Motor neuron (in vitro differentiated cells): ENCODE data around the gene SUGCT. TPM values are rescaled to one million over a fixed set of nuclear protein-coding genes. Genes with fewer than 3 reads are reported as not detected.

ENCODE experiments used
- ATAC-seq, 8 experiments: fragments of 200-7000 bp; cut with Tn5 transposase; replicated peaks in 6 of 8; 2 replicates each; pipeline ENCODE4 v1.8.0; 2021; ENCODE audit warnings: mild to moderate bottlenecking in 8 of 8, moderate library complexity in 8 of 8
- H3K27ac ChIP-seq, 2 donors: fragments of 250-450 bp; sonication (Bioruptor Pico); 2 replicates each; pipeline ENCODE4 v1.9.0; 2021; ENCODE audit warnings: antibody characterized with exemption in 2 of 2, mild to moderate bottlenecking in 2 of 2, moderate library complexity in 1 of 2
- H3K4me1 ChIP-seq, 2 donors: fragments of 250-450 bp; sonication (Bioruptor Pico); replicated peaks in 1 of 2; 2 replicates each; pipeline ENCODE4 v1.6.1; 2021; ENCODE audit warnings: antibody characterized with exemption in 2 of 2, mild to moderate bottlenecking in 2 of 2, moderate library complexity in 1 of 2
- H3K4me3 ChIP-seq, 5 donors: fragments of 250-450 bp; sonication (Bioruptor Pico); 2 replicates each; pipeline ENCODE4 v1.9.0; 2021; ENCODE audit warnings: antibody characterized with exemption in 5 of 5, mild to moderate bottlenecking in 5 of 5, moderate library complexity in 4 of 5
- WGBS, 10 experiments: fragments of 450-650 bp; shearing (Covaris generic); methylation state at CpG; one replicate each; pipeline ENCODE4 v1.0.0; 2022; 5-methylcytosine and 5-hydroxymethylcytosine counted together
- in situ Hi-C, 9 experiments: fragments of 400-800 bp; cut with MboI; loops; one replicate each; pipeline ENCODE4 v1.15.0; 2021; ENCODE audit warnings: low sequenced_read_pairs in 9 of 9, low pct_unique_long_range_greater_than_20kb in 2 of 9; ENCODE audit not compliant: unreplicated experiment in 9 of 9
- total RNA-seq, 8 experiments: library from RNA; unstranded; fragments of 300-600 nt; gene quantifications; 2 replicates each; pipeline versions ENCODE4 v1.2.3 to v1.2.4, GENCODE V29; 2022

The SUGCT gene
- total RNA-seq, 8 experiments from 2014 or later, result 2.3 to 26.1 (median 4.2) TPM

GRCh38 chr7:40760293-40760964 lies 625.6 kb downstream of the SUGCT start:
- in situ Hi-C loops, result no loop called here
- ATAC-seq, result peak in 2 of 8 experiments; percentile 38 to 52
- Histone ChIP-seq H3K4me3 (no peak overlapping the region), H3K4me1 (no peaks in the 10 kb centered on the region), H3K27ac (no peak overlapping the region)
- WGBS, 10 experiments, result 73 to 93% (median 83%) methylated on average over 3 to 5 of the region's 5 CpGs; no CpG with 5 or more reads in 1 of the 10 experiments

GRCh38 chr7:40760987-40761386 lies 626.2 kb downstream of the SUGCT start:
- ATAC-seq, result peak in 1 of 8 experiments; percentile 43
- in situ Hi-C loops, result no loop called here
- H3K27ac ChIP-seq, result no peak overlapping the region
- WGBS, 10 experiments, result 7 to 92% (median 73%) methylated on average over 1 to 4 of the region's 4 CpGs; no CpG with 5 or more reads in 1 of the 10 experiments
- no peaks in the 10 kb centered on the region for H3K4me1 ChIP-seq
- H3K4me3 ChIP-seq, result no peak overlapping the region

DNA sequence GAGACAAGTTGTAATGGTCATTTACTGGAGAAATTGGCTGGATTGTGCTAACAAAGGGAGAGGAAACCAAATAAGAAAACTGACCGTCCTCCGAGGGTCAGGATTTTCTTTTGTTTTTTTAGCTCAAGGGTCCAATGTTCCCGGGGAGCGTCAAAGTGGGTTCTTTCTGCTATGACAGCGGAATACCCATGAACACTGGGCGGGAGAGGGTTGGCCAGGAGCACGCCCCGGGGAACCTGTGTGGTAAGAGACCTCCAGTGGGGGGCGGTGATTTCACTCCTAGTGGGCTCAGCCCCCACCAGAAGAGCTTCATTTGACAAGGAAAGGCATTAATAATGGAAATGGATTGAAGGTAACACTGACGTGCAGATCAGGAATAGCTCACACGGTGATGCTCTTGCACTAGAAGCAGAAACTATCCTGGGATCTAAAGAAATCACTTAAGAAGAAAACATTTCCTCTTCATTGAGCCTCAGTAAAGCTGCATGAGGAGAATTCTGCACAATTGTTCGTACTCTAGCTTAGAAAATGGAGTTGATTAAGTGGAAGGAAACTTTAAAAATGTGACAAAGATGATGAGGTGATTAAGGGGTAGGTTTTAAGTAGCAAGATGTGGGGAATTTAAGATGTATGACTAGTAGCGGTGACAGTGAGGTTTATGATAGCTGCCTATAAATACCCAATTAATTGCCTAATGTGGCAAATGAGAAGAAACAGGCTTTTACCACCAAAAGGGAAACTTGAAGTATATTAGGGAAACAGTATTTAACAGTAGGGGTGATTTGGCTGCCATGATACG lies 627.2 kb downstream of the SUGCT start:
- Histone ChIP-seq H3K27ac (no peak overlapping the region), H3K4me1 (no peaks in the 10 kb centered on the region), H3K4me3 (no peak overlapping the region)
- no peak for ATAC-seq
- in situ Hi-C loops, result no loop called here
- 69 to 100% (median 86%) methylated on average over 2 to 13 of the region's 14 CpGs for WGBS, 10 experiments

DNA sequence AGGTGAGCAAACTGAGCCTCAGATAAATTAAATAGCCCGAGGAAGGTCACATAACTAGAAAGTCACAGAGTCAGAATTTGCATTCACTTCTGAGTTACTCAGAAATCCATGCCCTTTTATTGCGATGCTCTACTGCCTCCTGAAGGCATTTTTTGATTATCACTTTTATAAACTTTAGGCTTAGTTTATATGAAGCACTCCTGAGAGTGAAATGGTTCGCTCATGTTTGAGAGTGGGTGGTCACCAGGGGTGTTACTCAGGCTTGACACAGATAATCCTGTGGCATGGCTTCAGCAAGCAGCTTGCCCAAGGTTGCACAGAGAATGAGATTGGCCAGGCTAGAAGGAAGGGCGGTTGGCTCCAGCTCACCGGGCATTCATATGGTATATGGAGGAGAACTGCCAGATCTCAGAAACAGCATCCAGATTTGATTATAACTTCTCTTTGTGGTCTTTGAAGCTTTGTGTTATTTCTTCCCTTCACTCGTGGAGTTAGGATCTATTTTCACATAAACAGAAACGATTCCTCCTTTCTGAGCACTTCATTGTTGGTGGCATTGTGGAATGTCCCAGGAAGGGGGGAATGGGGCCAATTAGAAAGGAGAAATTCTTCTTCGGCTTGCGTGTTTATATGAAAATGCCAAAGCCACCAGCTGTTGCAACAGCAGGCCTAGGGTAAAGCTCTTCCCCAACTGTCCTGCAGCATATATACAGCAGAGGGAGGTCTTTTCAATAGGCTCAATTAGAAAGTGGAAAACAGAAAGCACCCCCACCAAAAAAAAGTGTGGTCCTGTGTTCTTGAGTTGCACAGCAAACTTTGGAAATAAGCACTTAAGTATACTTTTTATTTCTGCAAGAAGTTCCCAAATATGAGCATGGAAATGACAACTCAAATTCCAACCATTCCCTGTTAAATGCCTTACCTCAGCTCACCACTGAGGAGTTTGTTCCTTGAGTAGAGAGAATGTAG lies 628.8 kb downstream of the SUGCT start:
- H3K4me1 ChIP-seq, result no peaks in the 10 kb centered on the region
- no peak overlapping the region for H3K4me3 ChIP-seq
- H3K27ac ChIP-seq, result no peak overlapping the region
- peak in 2 of 8 experiments; percentile 23 to 26 for ATAC-seq
- WGBS, 10 experiments, result 28 to 100% (median 88%) methylated on average over 1 to 6 of the region's 9 CpGs
- in situ Hi-C loops, result no loop called here

DNA sequence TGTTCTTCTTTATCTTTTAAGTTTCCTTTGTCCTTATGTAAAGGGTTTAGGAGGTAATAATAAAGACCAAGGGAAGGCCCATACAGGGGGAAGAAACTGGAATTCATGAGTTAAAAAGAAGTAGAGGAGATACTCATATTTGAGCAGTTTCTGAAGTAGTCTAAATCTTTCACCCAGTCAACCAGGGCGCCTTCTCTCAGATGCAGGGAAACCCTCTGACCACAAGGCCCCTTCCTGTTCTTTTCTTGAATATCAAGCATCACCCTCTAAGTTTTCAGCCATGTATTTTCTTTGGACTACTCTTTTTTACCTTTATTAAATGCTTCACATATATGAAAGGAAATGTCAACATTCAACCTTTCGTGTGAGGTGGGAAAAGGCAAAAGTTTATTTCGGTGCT lies 630.8 kb downstream of the SUGCT start:
- Histone ChIP-seq H3K4me3 (no peak overlapping the region), H3K27ac (no peak overlapping the region), H3K4me1 (no peaks in the 10 kb centered on the region)
- no peak for ATAC-seq
- in situ Hi-C loops, result no loop called here
- WGBS, 10 experiments, result 66 to 100% (median 95%) methylated on average over 1 to 3 of the region's 3 CpGs

DNA sequence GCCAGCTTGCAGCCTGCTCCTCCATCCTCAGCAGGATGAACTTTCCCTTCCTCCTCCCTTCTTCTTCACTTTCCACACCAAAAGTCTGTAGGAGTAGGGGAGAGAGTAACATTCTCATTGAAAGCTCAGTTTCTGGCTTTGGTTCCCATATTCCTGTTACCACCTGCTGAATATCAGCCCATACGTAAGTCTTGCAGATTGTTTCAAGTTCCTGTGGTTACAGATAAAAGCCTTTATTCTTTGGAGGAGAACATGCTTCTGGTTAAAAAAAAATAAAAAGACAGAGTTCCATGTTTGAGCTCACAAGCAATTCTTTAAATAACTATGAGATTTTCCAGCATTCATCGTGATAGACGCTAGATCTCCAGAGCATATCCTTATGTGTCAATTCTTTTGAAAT lies 637.3 kb downstream of the SUGCT start:
- Histone ChIP-seq H3K27ac (no peak overlapping the region), H3K4me3 (no peak overlapping the region), H3K4me1 (no peaks in the 10 kb centered on the region)
- ATAC-seq, result no peak
- in situ Hi-C loops, result no loop called here
- 92 to 100% (median 95%) methylated on average over 2 to 3 of the region's 3 CpGs; no CpG with 5 or more reads in 1 of the 10 experiments for WGBS, 10 experiments

GRCh38 chr7:40773656-40774055 lies 638.9 kb downstream of the SUGCT start:
- ATAC-seq, result no peak
- H3K4me3 ChIP-seq, result no peak overlapping the region
- WGBS, 10 experiments, result 20 to 84% (median 71%) methylated on average over 1 to 3 of the region's 3 CpGs; no CpG with 5 or more reads in 1 of the 10 experiments
- in situ Hi-C loops, result no loop called here
- no peaks in the 10 kb centered on the region for H3K4me1 ChIP-seq
- no peak overlapping the region for H3K27ac ChIP-seq

DNA sequence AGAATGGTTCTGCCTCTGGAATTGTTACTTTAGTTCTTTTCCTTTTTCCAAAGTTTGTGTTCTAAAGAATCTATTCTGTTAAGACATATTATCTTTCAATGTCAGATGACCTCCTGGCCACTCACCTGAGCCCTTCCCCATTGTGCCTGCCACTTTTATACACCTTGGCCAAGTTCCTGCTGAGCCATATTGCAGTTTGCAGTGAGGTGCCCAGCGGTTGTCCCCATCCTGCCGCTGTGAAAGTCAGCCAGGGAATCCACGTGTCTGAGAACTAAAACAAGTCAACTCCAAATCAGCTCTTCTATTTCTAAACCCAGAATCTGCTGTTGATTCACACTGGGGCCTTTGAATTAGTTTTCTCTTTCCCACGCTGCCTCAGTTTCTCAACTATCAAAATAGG lies 641.1 kb downstream of the SUGCT start:
- 70 to 100% (median 92%) methylated on average over 1 to 4 of the region's 4 CpGs; no CpG with 5 or more reads in 2 of the 10 experiments for WGBS, 10 experiments
- ATAC-seq, result no peak
- H3K27ac ChIP-seq, result no peak overlapping the region
- no peaks in the 10 kb centered on the region for H3K4me1 ChIP-seq
- H3K4me3 ChIP-seq, result no peak overlapping the region
- in situ Hi-C loops, result no loop called here

DNA sequence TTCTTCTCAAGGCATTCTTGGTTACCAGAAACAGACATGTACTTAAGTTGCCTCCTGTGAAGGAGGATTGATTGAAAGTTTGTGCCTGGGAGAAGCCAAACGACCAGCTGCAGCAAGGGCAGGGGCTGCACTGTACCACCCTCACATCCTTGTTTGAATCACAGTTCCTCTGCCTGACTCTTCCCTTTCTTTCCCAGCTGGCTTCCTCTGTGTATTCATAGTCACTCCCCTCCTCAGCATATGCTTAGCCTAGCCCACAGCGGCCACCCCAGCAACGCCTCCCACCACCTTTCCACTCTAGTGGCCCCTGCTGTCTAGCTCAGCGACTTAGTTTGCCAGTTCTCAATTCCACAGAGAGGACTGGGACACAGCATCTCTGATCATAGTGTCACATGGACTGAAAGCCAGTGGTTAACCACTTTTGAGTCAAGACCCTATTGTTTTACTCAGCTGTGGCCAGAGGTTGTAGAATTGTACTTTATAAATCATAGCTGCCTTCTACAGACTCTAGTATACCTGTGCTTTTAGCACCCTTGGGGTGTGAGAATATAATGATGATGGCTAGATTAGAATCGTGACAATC lies 643.0 kb downstream of the SUGCT start:
- Histone ChIP-seq H3K4me1 (no peaks in the 10 kb centered on the region), H3K27ac (no peak overlapping the region), H3K4me3 (no peak overlapping the region)
- in situ Hi-C loops, result no loop called here
- 43 to 100% (median 69%) methylated on average over 1 to 5 of the region's 5 CpGs; no CpG with 5 or more reads in 1 of the 10 experiments for WGBS, 10 experiments
- peak in 2 of 8 experiments; percentile 46 to 94 for ATAC-seq

- H3K27ac ChIP-seq, result no peak overlapping the region
- H3K4me1 ChIP-seq, result no peaks in the 10 kb centered on the region
- ATAC-seq, result no peak
- WGBS, 10 experiments, result 24 to 100% (median 43%) methylated on average over 1 of the region's 1 CpG; no CpG with 5 or more reads in 3 of the 10 experiments
- in situ Hi-C loops, result no loop called here
- H3K4me3 ChIP-seq, result no peak overlapping the region
Observed at GRCh38 chr7:40780460-40780859, 645.7 kb downstream of the SUGCT start.

GRCh38 chr7:40782836-40783235 lies 648.0 kb downstream of the SUGCT start:
- ATAC-seq, result no peak

DNA sequence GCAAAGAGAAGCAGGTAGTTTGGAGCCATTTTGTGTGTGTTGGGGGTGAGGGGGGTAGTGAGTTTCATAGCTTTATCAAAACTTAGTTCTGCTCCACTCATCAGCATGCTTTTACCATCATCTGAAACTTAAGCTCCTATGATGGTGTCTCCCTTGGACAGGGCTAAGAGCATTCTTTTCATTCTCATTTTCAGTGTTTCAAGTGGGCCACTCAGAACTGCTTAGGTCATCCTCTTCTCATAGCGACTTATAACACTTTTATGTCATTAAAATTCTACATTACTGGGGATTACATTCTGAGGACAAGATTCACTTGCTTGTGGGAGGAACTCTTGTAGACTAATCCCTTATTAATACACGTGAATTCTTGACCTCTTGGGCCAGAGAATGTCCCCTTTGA lies 649.4 kb downstream of the SUGCT start:
- in situ Hi-C loops, result no loop called here
- Histone ChIP-seq H3K4me3 (no peak overlapping the region), H3K27ac (no peak overlapping the region), H3K4me1 (no peaks in the 10 kb centered on the region)
- ATAC-seq, result no peak
- WGBS, 10 experiments, result 0 to 86% (median 72%) methylated on average over 1 to 2 of the region's 2 CpGs; no CpG with 5 or more reads in 2 of the 10 experiments

More at GRCh38 chr7:40782836-40783235, 648.0 kb downstream of the SUGCT start:
- 57 to 100% (median 90%) methylated on average over 1 to 2 of the region's 2 CpGs; no CpG with 5 or more reads in 3 of the 10 experiments for WGBS, 10 experiments
- in situ Hi-C loops, result no loop called here
- no peak overlapping the region for H3K4me3 ChIP-seq
- no peak overlapping the region for H3K27ac ChIP-seq
- no peaks in the 10 kb centered on the region for H3K4me1 ChIP-seq
